T47D (cell line): ENCODE data around the gene CRTC2.
A peak's percentile ranks its signal among the peaks of the same experiment; 100 is the strongest.

ENCODE experiments used
- DNase-seq, 2 experiments: peaks; one replicate each; pipeline versions ENCODE4 v3.0.0 to v3.0.0-alpha.2; 2011 to 2012; ENCODE audit warnings: low read depth in 1 of 2, low spot score in 1 of 2
- JUND ChIP-seq: IDR thresholded peaks from 2 replicates; pipeline ENCODE4 v1.6.1; 2012; ENCODE audit warnings: low read depth
- in situ Hi-C: cut with HindIII; loops from 2 replicates; pipeline ENCODE4 v1.10.0; 2016; ENCODE audit warnings: low sequenced_read_pairs, low pct_unique_long_range_greater_than_20kb

CRTC2 gene

DNA sequence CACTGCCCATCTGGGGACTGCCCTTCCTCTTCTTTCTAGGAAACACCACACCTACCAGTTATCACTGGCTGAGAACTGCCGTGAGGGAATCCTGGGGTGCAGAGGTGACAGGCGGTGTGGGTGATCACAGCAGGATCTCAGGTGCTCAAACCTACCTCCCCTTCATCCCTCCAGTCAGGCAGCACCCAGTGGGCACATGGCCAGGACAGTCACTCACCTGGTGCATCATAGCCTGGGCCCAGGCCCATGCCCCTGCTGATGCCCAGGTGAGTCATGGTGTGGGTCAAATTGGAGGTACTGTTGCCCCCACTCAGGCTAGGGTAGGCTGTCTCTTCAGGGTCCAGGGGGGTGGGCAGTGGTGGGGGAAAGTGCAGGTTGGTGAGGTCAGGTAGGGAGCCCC is 6.6 kb downstream of the CRTC2 start:
- in situ Hi-C loops, result no loop called here
- DNase-seq, result no peak
- TF ChIP-seq JUND, result no peak

DNA sequence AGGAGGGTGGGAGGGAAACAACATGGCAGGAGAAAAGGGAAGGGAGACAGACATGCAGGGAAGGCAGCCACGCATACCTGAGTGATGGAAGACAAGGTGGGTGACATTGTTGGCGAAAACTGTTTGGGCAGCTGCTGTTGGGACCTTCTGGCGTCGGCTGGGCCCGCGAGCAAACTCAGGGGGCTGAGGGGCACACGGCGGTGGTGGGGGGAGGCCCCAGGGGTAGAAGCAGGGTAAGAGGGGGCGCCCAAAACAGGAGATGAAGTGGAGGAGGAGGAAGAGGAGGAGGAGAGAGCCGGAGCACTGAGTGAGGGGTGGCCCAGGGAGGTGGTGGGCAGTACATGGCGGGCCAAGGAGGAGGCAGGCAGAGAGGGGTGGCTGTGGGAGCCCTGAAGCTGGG is 7.2 kb downstream of the CRTC2 start:
- in situ Hi-C loops, result no loop called here
- no peak for DNase-seq
- TF ChIP-seq JUND, result no peak

DNA sequence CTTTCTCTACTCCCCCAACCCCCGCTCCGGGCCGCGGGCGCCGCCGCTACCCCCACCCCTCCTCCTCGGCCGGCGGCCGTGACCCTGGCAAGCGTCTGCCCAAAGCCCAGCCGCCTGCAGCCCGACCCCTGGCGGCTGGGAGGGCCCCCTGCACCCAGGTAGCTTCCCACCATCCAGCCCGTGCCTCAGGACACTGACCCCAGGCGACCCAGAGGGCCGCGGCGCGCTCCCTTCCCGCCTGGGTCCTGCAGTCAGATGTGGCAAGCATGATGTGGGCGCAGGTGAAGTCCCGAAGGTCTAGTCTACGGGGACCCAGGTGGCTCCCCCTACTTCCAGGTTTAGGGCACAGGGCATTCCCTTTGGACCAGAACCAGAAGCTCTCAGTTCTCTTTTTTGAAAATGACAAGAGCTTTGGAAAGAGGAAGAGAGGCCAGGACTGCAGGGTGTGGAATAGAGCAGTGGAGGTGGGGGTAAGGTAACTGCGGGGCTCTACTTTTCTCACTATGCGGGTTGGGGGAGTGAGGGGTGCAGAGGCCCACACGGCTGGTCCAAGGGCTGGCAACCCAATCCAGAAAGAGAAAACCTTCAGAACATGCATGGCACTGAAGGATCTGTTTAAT is 11.7 kb downstream of the CRTC2 start, which contains the start of gene DENND4B:
Gene DENND4B, minus strand, starts transcription at position 97 of the 620 bp plus-strand sequence. CDS start 2,344 bp downstream, outside the sequence.
- DNase-seq, result peak; percentile 88 to 97
- in situ Hi-C loops, result no loop called here
- no peak for TF ChIP-seq JUND

DNA sequence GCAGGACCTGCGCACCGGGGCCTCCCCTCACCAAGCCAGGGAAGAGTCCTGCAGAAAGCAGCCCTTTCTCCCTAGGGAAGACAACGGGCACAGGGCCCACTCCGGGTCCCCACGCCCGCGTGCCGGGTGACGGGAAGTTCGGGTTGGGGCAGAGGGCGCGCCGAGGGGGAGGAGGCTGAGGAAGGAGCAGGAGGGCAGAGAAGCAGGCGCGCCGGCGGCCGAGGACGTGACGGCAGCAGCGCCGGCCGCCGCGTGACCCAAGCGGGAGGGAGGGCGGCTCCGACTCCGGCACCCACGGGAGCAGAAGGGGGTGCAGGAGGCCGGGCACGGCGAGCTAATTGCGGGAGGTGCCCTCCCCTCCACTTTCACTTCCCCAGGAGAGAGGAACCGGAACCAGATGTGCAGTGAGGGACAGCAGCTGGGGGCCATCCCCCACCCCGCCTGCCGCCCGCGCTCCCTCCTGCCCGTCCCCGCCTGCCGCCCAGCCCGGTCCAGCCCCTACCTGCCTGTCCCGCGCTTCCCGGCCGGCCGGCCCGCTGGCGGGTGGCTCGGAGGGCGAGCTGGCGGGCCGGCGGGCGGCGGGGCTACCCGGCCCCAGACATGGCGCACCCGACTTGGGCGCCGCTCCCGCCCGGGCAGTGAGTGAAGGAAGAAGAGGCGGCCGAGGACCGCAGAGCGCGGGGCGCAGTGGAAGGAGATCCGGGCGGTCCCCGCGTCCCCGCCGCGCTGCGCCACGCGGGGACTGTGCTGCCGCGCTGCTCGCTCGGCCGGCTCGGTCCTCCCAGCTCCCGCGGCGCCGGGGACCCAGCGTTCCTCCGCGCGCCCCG is 12.4 kb downstream of the CRTC2 start:
- in situ Hi-C loops, result no loop called here
- TF ChIP-seq JUND, result no peak
- DNase-seq, result peak; percentile 84 to 88

DNA sequence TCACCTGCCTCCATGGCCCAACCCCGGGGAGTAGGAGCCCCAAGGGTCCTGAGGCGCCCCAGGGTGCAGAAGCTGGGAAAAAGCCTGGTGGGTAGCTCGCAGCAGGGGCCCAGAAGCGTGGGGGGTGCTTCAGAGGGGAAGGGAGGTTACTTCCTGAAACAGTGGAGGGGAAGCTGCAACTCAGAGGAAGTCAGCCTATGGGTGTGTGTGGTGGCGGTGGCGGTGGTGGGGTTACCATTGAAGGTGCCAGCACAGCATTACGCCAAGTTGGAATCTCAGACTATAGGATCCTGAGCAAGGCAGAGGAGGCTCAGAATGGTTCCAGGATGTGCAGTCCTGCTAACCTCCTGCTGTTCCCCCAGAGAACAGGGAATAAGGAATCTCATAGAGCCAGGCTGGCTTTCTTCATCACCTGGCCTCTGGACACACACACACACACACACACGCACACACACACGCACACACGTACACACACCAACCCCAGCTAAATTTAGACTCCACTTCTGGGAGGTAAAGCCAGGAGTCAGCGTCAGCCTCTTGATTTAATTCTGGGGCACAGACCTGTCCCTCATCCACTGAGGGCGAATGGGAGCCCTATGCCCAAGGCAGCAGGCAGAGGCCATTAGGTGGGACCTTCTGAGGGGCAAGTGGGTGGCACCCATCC is 13.1 kb downstream of the CRTC2 start:
- TF ChIP-seq JUND, result no peak
- in situ Hi-C loops, result no loop called here
- peak in 1 of 2 experiments; percentile 62 for DNase-seq

DNA sequence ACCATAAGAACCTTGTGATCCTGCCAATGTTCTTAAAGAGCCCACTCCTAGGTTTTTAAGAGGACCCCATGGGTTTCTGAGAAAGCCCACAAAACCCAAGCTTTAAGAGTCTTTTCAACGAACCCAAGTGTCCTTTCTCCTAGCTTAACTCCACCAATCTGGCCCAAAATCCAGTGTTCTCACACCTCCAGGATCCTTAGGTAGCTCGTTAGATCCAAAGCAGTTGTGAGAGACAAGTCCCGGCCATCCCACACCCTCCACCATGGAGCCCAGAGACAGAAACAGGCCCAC is 13.6 kb downstream of the CRTC2 start:
- no peak for DNase-seq
- TF ChIP-seq JUND, result no peak
- in situ Hi-C loops, result no loop called here

DNA sequence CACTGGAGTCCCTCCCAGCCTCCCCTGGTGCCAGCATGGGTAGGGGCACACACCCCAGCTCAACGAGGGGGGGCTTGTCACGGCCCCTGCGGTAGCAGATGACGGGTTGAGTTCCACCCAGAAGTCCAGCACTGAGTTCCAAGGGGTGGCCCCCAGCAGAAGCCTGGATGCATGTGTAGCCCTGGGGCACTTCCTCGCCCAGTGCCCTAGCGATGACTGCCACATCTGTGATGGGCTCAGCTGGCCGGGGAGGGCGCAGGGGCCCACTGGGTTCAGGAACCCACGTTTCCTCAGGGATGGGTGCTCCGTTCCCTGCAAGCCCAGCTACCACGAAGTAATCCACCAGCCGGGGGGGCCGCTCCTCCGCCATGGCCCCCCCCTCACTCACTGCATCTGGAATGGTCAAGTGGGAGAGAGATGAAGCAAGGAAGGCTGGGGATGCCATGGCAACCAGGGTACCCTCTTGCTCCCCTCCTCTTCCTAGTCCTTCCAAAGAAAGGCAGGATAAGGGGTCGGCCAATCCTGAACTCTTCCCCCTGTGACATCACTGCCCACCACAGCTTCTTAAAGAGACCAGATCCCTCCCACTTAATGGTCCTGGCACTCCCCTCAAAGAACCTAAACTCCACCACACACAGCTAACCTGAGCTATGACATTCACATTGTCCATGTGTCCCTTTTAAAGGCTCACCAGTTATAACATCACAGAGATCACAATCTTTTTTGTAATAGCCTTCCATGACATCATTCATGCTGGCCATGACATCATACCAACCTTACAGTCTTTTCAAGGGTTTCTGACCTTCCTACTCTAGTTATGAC is 14.2 kb downstream of the CRTC2 start:
- TF ChIP-seq JUND, result no peak
- no peak for DNase-seq
- in situ Hi-C loops, result no loop called here

DNA sequence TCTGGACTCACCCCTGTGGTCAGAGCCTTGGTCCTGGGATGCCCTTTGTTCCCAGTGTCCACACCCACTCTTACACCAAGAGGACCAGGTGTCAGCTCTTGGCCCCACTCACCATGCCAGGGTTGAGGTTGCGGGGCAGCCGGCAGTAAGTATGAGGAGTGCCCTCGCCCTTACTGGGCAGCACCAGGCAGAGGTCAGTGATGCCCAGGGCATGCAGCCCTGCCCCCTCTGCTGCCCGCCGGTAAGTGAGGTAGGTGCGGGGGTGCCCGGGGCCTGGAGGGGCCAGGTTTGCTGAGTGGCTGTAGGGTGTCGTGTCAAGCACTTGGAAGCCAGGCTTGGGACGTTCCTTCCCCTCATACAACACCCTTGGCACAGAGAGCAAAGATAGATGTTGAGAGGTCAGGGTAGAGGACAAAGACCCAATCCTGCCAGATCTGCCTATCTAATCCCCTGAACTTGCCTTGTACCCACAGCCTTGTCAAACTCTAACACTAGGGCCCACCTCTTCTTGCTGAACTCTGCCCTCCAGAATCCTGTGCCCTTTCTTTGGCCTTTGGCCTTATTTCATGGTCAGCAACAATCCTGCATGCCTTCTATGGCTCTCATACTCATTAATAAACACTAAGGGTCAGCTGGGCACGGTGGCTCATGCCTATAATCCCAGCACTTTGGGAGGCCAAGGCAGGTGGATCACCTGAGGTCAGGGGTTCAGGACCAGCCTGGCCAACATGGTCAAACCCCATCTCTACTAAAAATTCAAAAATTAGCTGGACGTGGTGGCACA is 15.5 kb downstream of the CRTC2 start:
- no peak for TF ChIP-seq JUND
- in situ Hi-C loops, result no loop called here
- DNase-seq, result no peak

DNA sequence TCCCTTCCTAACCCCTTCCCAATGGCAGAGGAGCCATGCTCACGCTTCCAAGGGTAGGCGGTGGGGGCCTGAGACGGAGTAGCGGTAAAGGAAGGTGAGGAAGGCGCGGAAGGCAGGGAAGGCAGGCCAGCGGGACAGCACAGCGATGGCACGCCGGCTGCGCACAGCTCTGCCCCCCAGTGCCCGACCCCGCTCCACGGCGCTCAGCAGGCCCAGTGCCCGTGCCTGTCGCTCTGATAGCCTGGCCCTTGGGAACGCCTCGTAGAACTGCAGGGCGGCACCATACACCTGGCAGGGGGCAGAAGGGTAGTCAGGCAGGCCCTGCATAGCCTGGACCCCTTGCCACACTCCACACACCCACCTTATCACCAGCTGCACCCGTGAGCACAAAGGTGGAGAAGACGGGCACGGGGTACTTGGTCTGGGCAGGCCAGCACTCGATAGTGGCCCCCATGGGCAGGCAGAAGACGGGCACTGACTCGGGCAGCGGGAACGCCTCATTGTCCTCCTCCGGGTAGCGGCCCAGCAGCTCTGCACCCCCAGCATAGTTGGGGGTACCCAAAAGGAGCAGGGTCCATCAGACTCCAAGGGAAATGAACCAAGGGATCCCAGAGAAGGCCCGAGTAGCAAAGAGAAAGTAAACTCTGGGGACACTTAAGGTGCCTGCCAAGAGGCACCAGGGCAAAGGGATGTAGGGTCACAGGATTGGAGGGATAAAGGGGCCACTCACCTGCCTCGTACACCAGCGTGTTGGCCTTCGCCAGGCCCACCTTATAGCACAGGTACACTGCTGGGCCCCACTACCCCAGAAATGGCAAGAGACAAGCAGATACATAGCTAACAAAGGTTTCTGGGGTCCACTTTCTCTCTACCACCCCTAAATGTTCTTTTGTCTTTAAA is 16.3 kb downstream of the CRTC2 start:
- DNase-seq, result no peak
- in situ Hi-C loops, result no loop called here
- TF ChIP-seq JUND, result no peak

DNA sequence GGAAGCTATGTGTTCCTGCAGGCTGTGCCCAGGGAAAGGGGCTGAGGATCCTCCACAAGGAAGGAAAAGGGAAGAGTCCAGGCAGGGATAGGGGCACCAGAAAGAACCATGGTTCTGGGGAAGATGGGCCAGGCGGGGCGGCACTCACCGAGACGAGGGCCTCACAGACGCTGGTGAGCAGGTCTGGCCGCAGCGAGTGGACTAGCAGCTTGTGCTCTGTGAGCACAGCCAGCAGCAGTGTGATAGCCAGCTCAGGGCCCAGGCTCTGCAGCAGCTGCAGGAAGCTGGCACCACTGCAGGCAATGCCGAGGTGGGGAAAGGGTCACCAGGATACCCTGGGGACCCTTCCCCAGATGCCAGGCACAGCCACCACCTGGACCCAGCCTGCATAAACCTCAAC is 17.7 kb downstream of the CRTC2 start:
- in situ Hi-C loops, result no loop called here

DNA sequence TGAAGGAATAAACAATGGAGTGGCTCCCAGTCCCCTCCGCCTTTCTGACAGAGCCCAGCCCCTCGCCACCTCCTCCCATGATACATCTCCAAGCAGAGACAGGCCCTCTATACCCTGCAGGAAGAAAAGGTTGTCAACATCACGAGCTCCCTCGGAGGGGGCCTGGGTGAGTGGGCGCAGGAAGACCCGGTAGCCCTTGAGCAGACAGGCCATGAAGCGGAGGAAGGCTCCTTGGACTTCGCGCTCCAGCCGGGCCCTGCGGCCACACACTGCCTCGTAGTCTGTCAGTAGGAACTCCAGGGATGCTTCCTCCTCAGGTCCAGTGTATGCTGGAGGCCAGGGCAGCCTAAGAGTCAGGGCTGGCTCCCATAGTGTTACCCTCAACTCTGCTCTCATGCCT is 18.9 kb downstream of the CRTC2 start:
- in situ Hi-C loops, result no loop called here
- no peak for DNase-seq

More for the DNA sequence above, 17.7 kb downstream of the CRTC2 start:
- DNase-seq, result no peak
- no peak for TF ChIP-seq JUND

More for the DNA sequence above, 18.9 kb downstream of the CRTC2 start:
- TF ChIP-seq JUND, result no peak
